ENCODE measurements around the gene UQCC3. TPM values are rescaled to one million over a fixed set of nuclear protein-coding genes. Genes with fewer than 3 reads are reported as not detected.

The UQCC3 gene
- total and polyA plus RNA-seq, 2 of the 4 experiments (the other 2 are of a cell fraction) = 5.7 to 9.7 TPM

GRCh38 chr11:62682518-62682917 is 11.0 kb downstream of the UQCC3 start (continued):
- no peak for TF ChIP-seq FOS (IDR thresholded peaks at IDR 0.05; ENCODE audit: low read depth, low read length)

- no peak overlapping the region for H2BK15ac ChIP-seq (ENCODE audit: low read depth, low read length)
- H3K14ac ChIP-seq (replicated peaks; ENCODE audit: low read depth, low read length) = no peak overlapping the region
- peak overlapping the region; percentile 66 for H2AK5ac ChIP-seq (ENCODE audit: low read depth, low read length)
- H3K56ac ChIP-seq (ENCODE audit: extremely low read depth, insufficient read depth, low read length) = no peak overlapping the region
- 60% methylated on average over 38 of the region's 74 CpGs; no CpG with 5 or more reads in 1 of the 2 experiments for WGBS, 2 experiments (ENCODE audit: extremely low coverage in 2 of 2, insufficient read length in 1 of 2)
- no peaks in the 10 kb centered on the region for H3K79me1 ChIP-seq (ENCODE audit: low read depth in 1 of 2, low read length in 2 of 2)
- H2BK5ac ChIP-seq (ENCODE audit: low read depth, low read length, poor library complexity, severe bottlenecking) = no peak overlapping the region
- no peak; the same call in 1 of the 2 replicates for ATAC-seq (ENCODE audit: low read depth)
- H3K4me3 ChIP-seq (ENCODE audit: insufficient read depth, low read depth, low read length) = no peak overlapping the region
- no TSS peak for BruUV-seq (replicated peaks)
- no peak overlapping the region for H3K27ac ChIP-seq (ENCODE audit: insufficient read depth, low read length)
- no peak overlapping the region for H2BK120ac ChIP-seq (ENCODE audit: low read depth, low read length)
- H2BK20ac ChIP-seq (ENCODE audit: low read depth, low read length) = no peak overlapping the region
- peak overlapping the region; percentile 48 for H2AFZ ChIP-seq (replicated peaks; ENCODE audit: low read length, poor library complexity)
- no peak overlapping the region for H3K18ac ChIP-seq (ENCODE audit: low read depth, low read length)
- DNase-seq = no peak
- peak overlapping the region; percentile 54 to 60; a peak in 1 of 4 replicates for H4K8ac ChIP-seq (ENCODE audit: low read depth in 2 of 2, low read length in 2 of 2)
- intact Hi-C loops (cut with micrococcal nuclease) (no loop called here), dilution Hi-C loops (cut with HindIII; ENCODE audit: low sequenced_read_pairs, unreplicated experiment) (no loop called here), in situ Hi-C loops (cut with MboI; ENCODE audit: low sequenced_read_pairs) (no loop called here)
- H4K91ac ChIP-seq (ENCODE audit: insufficient read depth, low read depth, low read length) = no peak overlapping the region; the same call in 1 of the 2 replicates
- H3K4me1 ChIP-seq (ENCODE audit: control insufficient read depth, insufficient read depth, low read length) = peaks cover 9% of the 10 kb centered on the region; the same call in 1 of the 2 replicates
- H3K9ac ChIP-seq (ENCODE audit: low read depth, low read length) = no peak overlapping the region
- peak overlapping the region; percentile 73 for H2AK9ac ChIP-seq (replicated peaks; ENCODE audit: low read depth, low read length, poor library complexity)
- H3K36me3 ChIP-seq (ENCODE audit: control insufficient read depth, insufficient read depth, low read length) = peaks cover 21% of the 10 kb centered on the region
- TF ChIP-seq MXI1 (IDR thresholded peaks at IDR 0.05; ENCODE audit: borderline replicate concordance, low read depth, low read length) = no peak
- TF ChIP-seq RFX5 (IDR thresholded peaks at IDR 0.05; ENCODE audit: low read depth, low read length) = no peak
- no peak for TF ChIP-seq SMC3 (IDR thresholded peaks at IDR 0.05; ENCODE audit: low read depth, low read length)
- TF ChIP-seq RCOR1 (IDR thresholded peaks at IDR 0.05; ENCODE audit: insufficient replicate concordance, low read length) = no peak
- TF ChIP-seq POLR2A (IDR thresholded peaks at IDR 0.05; ENCODE audit: low read depth, low read length) = no peak
- TF ChIP-seq BHLHE40 (IDR thresholded peaks at IDR 0.05; ENCODE audit: low read depth, low read length) = no peak
- no peak for TF ChIP-seq CEBPB (IDR thresholded peaks at IDR 0.05; ENCODE audit: low read depth, low read length)
- TF ChIP-seq RAD21 (IDR thresholded peaks at IDR 0.05; ENCODE audit: low read length) = no peak
- TF ChIP-seq CTCF (conservative IDR thresholded peaks at IDR 0.05; ENCODE audit: low read depth, low read length) = no peak
- 0 out of 2 replicates have a peak, but pooled peaks cover 6% of the 10 kb centered on the region for H4K20me1 ChIP-seq (ENCODE audit: insufficient read depth, low read length)
- H3K27me3 ChIP-seq (ENCODE audit: control insufficient read depth, insufficient read depth, low read length) = no peaks in the 10 kb centered on the region
- H3K23ac ChIP-seq (ENCODE audit: low read depth, low read length) = peak overlapping the region; percentile 5; the same call in 1 of the 2 replicates
- CTCF ChIA-PET = interaction anchor here (2.0 kb wide), 1 partner anchor 8 kb away, joined by 5 read pairs; the partner anchor contains the start of gene UBXN1
- no peak overlapping the region; the same call in 1 of the 2 replicates for H3K4me2 ChIP-seq (ENCODE audit: low read depth, low read length)
- no peaks in the 10 kb centered on the region for H3K9me3 ChIP-seq (ENCODE audit: control insufficient read depth, insufficient read depth, low read length)
- no peak overlapping the region; the same call in 1 of the 2 replicates for H4K5ac ChIP-seq (ENCODE audit: low read depth, low read length)
- H3K9me1 ChIP-seq (ENCODE audit: insufficient read depth, low read length) = peaks cover 6% of the 10 kb centered on the region; the same call in 1 of the 2 replicates
- H3K4ac ChIP-seq (ENCODE audit: low read depth, low read length) = no peak overlapping the region
- POLR2A ChIA-PET (ENCODE audit: unreplicated experiment) = no interaction called here
Observed at GRCh38 chr11:62687508-62688396, 16.3 kb downstream of the UQCC3 start.

Measured in IMR-90 (cell line).